ENCODE data around the gene HDX.
"Not testable (repeated sequence)": the region's sequence is repeated elsewhere in the genome, so short reads cannot be mapped to it uniquely, and the experiment has no call there.

The HDX gene

GRCh38 chrX:84339507-84340364 is 162.5 kb downstream of the HDX start:
- DNase-seq: no peak

GRCh38 chrX:84336646-84337045 is 165.6 kb downstream of the HDX start:
- DNase-seq: no peak

GRCh38 chrX:84335121-84335520 is 167.1 kb downstream of the HDX start:
- no peak for DNase-seq

GRCh38 chrX:84322083-84322827 is 180.0 kb downstream of the HDX start:
- DNase-seq: no peak

- DNase-seq: no peak
Measured at GRCh38 chrX:84320614-84321013, 181.6 kb downstream of the HDX start.

- DNase-seq: no peak
Measured at GRCh38 chrX:84320023-84320422, 182.2 kb downstream of the HDX start.

GRCh38 chrX:84318661-84319060 is 183.6 kb downstream of the HDX start:
- DNase-seq: no peak

- not testable (repeated sequence) for DNase-seq
Measured at GRCh38 chrX:84315946-84316345, 186.3 kb downstream of the HDX start.
